ENCODE data around the gene PTOV1. TPM values are rescaled to one million over a fixed set of nuclear protein-coding genes. Genes with fewer than 3 reads are reported as not detected.

Gene PTOV1
- total and polyA plus RNA-seq, 2 of the 13 experiments (the other 11 are each of a cell fraction or from before 2014, with no cell fraction given): 63.5 to 68.5 TPM

GRCh38 chr19:49877020-49877878, 26.3 kb downstream of the PTOV1 start, which contains the start of the genes AKT1S1 and TBC1D17 (continued):
- TF ChIP-seq ZNF639 (CRISPR knock-in tag; conservative IDR thresholded peaks at IDR 0.05) (no peak; the same call in 1 of the 2 replicates), ZXDC (CRISPR knock-in tag; IDR thresholded peaks at IDR 0.05) (no peak), FOXK1 (CRISPR knock-in tag; IDR thresholded peaks at IDR 0.05; ENCODE audit: borderline replicate concordance, low read depth) (peak; percentile 100), ZNF124 (CRISPR knock-in tag; IDR thresholded peaks at IDR 0.05) (peak; percentile 37; the same call in 1 of the 2 replicates), ZNF274 (CRISPR knock-in tag; IDR thresholded peaks at IDR 0.05) (no peak), ZNF672 (CRISPR knock-in tag; IDR thresholded peaks at IDR 0.05) (no peak), MXI1 (IDR thresholded peaks at IDR 0.05; ENCODE audit: borderline replicate concordance, low read depth, low read length) (peak; percentile 75; the same call in 1 of the 3 replicates), ARNTL (CRISPR knock-in tag; IDR thresholded peaks at IDR 0.05) (peak; percentile 98), TAF1 (CRISPR knock-in tag; IDR thresholded peaks at IDR 0.05) (peak; percentile 45; the same call in 1 of the 2 replicates), GMEB1 (CRISPR knock-in tag; IDR thresholded peaks at IDR 0.05; ENCODE audit: borderline replicate concordance) (peak; percentile 70; the same call in 1 of the 2 replicates), KLF13 (CRISPR knock-in tag; IDR thresholded peaks at IDR 0.05) (no peak), ZNF775 (CRISPR knock-in tag; IDR thresholded peaks at IDR 0.05; ENCODE audit: borderline replicate concordance) (no peak), THYN1 (CRISPR knock-in tag; IDR thresholded peaks at IDR 0.05; ENCODE audit: borderline replicate concordance, low read depth) (no peak), ZNF597 (CRISPR knock-in tag; IDR thresholded peaks at IDR 0.05) (no peak), ZBTB7A (CRISPR knock-in tag; IDR thresholded peaks at IDR 0.05) (no peak), ZNF687 (CRISPR knock-in tag; IDR thresholded peaks at IDR 0.05) (peak; percentile 56), TCF12 (IDR thresholded peaks at IDR 0.05) (no peak), TCF12 (CRISPR knock-in tag; IDR thresholded peaks at IDR 0.05) (no peak)

All from HepG2 (cell line).